ENCODE measurements around the gene ADRA2C.

GRCh38 chr4:3729188-3729881 is 36.9 kb upstream of the ADRA2C start:
- TF ChIP-seq POLR2AphosphoS5 (IDR thresholded peaks at IDR 0.05) = no peak
- TF ChIP-seq, protein P1, sequence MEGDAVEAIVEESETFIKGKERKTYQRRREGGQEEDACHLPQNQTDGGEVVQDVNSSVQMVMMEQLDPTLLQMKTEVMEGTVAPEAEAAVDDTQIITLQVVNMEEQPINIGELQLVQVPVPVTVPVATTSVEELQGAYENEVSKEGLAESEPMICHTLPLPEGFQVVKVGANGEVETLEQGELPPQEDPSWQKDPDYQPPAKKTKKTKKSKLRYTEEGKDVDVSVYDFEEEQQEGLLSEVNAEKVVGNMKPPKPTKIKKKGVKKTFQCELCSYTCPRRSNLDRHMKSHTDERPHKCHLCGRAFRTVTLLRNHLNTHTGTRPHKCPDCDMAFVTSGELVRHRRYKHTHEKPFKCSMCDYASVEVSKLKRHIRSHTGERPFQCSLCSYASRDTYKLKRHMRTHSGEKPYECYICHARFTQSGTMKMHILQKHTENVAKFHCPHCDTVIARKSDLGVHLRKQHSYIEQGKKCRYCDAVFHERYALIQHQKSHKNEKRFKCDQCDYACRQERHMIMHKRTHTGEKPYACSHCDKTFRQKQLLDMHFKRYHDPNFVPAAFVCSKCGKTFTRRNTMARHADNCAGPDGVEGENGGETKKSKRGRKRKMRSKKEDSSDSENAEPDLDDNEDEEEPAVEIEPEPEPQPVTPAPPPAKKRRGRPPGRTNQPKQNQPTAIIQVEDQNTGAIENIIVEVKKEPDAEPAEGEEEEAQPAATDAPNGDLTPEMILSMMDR (IDR thresholded peaks at IDR 0.05; ENCODE audit: poor library complexity, severe bottlenecking) = no peak
- TF ChIP-seq TAF1 (IDR thresholded peaks at IDR 0.05; ENCODE audit: low read depth) = no peak
- TF ChIP-seq EZH2 (IDR thresholded peaks at IDR 0.05; ENCODE audit: borderline replicate concordance, insufficient read depth, low read length, poor library complexity, severe bottlenecking) = no peak

Measured in neural cell (in vitro differentiated cells).